SJCRH30 (cell line): ENCODE measurements around the gene SIX5. TPM values are rescaled to one million over a fixed set of nuclear protein-coding genes. Genes with fewer than 3 reads are reported as not detected.
A peak's percentile ranks its signal among the peaks of the same experiment; 100 is the strongest.
"Not testable (repeated sequence)": the region's sequence is repeated elsewhere in the genome, so short reads cannot be mapped to it uniquely, and the experiment has no call there.

Source experiments
- DNase-seq, 2 experiments: peaks; one replicate each; pipeline ENCODE4 v3.0.0-alpha.2; 2015 to 2020
- H3K27ac ChIP-seq: fragments of 250-450 bp; sonication (Bioruptor Pico); 2 replicates; pipeline ENCODE4 v1.5.1; 2020; ENCODE audit warnings: mild to moderate bottlenecking, moderate library complexity
- H3K27me3 ChIP-seq: fragments of 250-450 bp; sonication (Bioruptor Pico); 2 replicates; pipeline ENCODE4 v1.5.1; 2020; ENCODE audit warnings: mild to moderate bottlenecking, moderate library complexity
- H3K36me3 ChIP-seq: fragments of 250-450 bp; sonication (Bioruptor Pico); 2 replicates; pipeline ENCODE4 v1.5.1; 2020; ENCODE audit warnings: mild to moderate bottlenecking, moderate library complexity
- H3K4me1 ChIP-seq: fragments of 250-450 bp; sonication (Bioruptor Pico); 2 replicates; pipeline ENCODE4 v1.5.1; 2020; ENCODE audit warnings: mild to moderate bottlenecking, moderate library complexity
- H3K4me3 ChIP-seq: fragments of 250-450 bp; sonication (Bioruptor Pico); 2 replicates; pipeline ENCODE4 v1.5.1; 2020; ENCODE audit warnings: mild to moderate bottlenecking, moderate library complexity
- H3K9me3 ChIP-seq: fragments of 250-450 bp; sonication (Bioruptor Pico); replicated peaks from 2 replicates; pipeline ENCODE4 v1.5.1; 2020; ENCODE audit warnings: mild to moderate bottlenecking, moderate library complexity
- total RNA-seq: library from RNA; depleted of rRNA; stranded (reverse); fragments of >200 nt; shearing (Covaris generic); gene quantifications from 2 replicates; pipeline ENCODE4 v1.2.3, GENCODE V29; 2014; rRNA removed

SIX5 gene
- total RNA-seq, 1 experiment from 2014 or later: 6.0 TPM

GRCh38 chr19:45733160-45733810 is 35.8 kb downstream of the SIX5 start, which contains the start of gene MEIOSIN:
Gene MEIOSIN (plus strand): TSS chr19:45733439. CDS start chr19:45735377, 1,938 bp downstream.
- Histone ChIP-seq H3K27ac (no peak within 1 kb of the TSS), H3K27me3 (no peaks in the 10 kb centered on the region), H3K4me1 (no peaks in the 10 kb centered on the region), H3K36me3 (no peaks in the 10 kb centered on the region), H3K4me3 (no peak within 1 kb of the TSS), H3K9me3 (no peaks in the 10 kb centered on the region)
- no peak for DNase-seq

GRCh38 chr19:45730368-45731288 is 38.4 kb downstream of the SIX5 start, which contains the start of gene FBXO46:
Gene FBXO46 (minus strand): TSS chr19:45730896. CDS start chr19:45713495, 17,401 bp downstream.
- peak within 1 kb of the TSS; percentile 40 for H3K27ac ChIP-seq
- H3K9me3 ChIP-seq: no peaks in the 10 kb centered on the region
- H3K4me1 ChIP-seq: no peaks in the 10 kb centered on the region
- peak within 1 kb of the TSS; percentile 73 for H3K4me3 ChIP-seq
- peak; percentile 99 for DNase-seq
- H3K36me3 ChIP-seq: no peaks in the 10 kb centered on the region
- H3K27me3 ChIP-seq: no peaks in the 10 kb centered on the region

- H3K27ac ChIP-seq: peak overlapping the region; percentile 40
- H3K9me3 ChIP-seq: no peaks in the 10 kb centered on the region
- DNase-seq: no peak
These were observed 39.2 kb downstream of the SIX5 start for GRCh38 chr19:45729800-45730290.

GRCh38 chr19:45728683-45729082 is 40.4 kb downstream of the SIX5 start:
- H3K4me1 ChIP-seq, DNase-seq, H3K9me3 ChIP-seq: not testable (repeated sequence)

More at GRCh38 chr19:45729800-45730290, 39.2 kb downstream of the SIX5 start:
- Histone ChIP-seq H3K4me3 (peak overlapping the region; percentile 73), H3K36me3 (no peaks in the 10 kb centered on the region), H3K4me1 (no peaks in the 10 kb centered on the region), H3K27me3 (no peaks in the 10 kb centered on the region)

GRCh38 chr19:45720065-45720464 is 49.0 kb downstream of the SIX5 start:
- not testable (repeated sequence) for H3K4me3 ChIP-seq, H3K9me3 ChIP-seq, H3K27me3 ChIP-seq, H3K27ac ChIP-seq, H3K36me3 ChIP-seq, DNase-seq
- H3K4me1 ChIP-seq: peaks cover 16% of the 10 kb centered on the region

More at GRCh38 chr19:45728683-45729082, 40.4 kb downstream of the SIX5 start:
- not testable (repeated sequence) for H3K36me3 ChIP-seq, H3K4me3 ChIP-seq, H3K27me3 ChIP-seq, H3K27ac ChIP-seq

GRCh38 chr19:45717983-45718650 is 50.9 kb downstream of the SIX5 start:
- H3K27me3 ChIP-seq: no peaks in the 10 kb centered on the region
- H3K4me3 ChIP-seq: peak overlapping the region; percentile 65
- H3K9me3 ChIP-seq: no peaks in the 10 kb centered on the region
- no peaks in the 10 kb centered on the region; the same call in 1 of the 2 replicates for H3K36me3 ChIP-seq
- no peak for DNase-seq
- peak overlapping the region; percentile 7; the same call in 1 of the 2 replicates for H3K27ac ChIP-seq
- peaks cover 9% of the 10 kb centered on the region for H3K4me1 ChIP-seq

- peak overlapping the region; percentile 39; the same call in 1 of the 2 replicates for H3K27ac ChIP-seq
- H3K27me3 ChIP-seq: no peaks in the 10 kb centered on the region
- H3K4me3 ChIP-seq: peak overlapping the region; percentile 65
- H3K36me3 ChIP-seq: no peaks in the 10 kb centered on the region; the same call in 1 of the 2 replicates
- DNase-seq: peak; percentile 98 to 99
- H3K9me3 ChIP-seq: no peaks in the 10 kb centered on the region
- peaks cover 4% of the 10 kb centered on the region for H3K4me1 ChIP-seq
These were observed 51.7 kb downstream of the SIX5 start for GRCh38 chr19:45717131-45717982.

GRCh38 chr19:45716359-45717130 is 52.5 kb downstream of the SIX5 start:
- Histone ChIP-seq H3K4me1 (peaks cover 4% of the 10 kb centered on the region), H3K4me3 (peak overlapping the region; percentile 65), H3K27me3 (no peaks in the 10 kb centered on the region), H3K9me3 (no peaks in the 10 kb centered on the region), H3K36me3 (peaks cover 3% of the 10 kb centered on the region; the same call in 1 of the 2 replicates), H3K27ac (peak overlapping the region; percentile 39; the same call in 1 of the 2 replicates)
- DNase-seq: no peak

- H3K9me3 ChIP-seq: no peaks in the 10 kb centered on the region
- no peaks in the 10 kb centered on the region for H3K27me3 ChIP-seq
- no peak overlapping the region for H3K4me3 ChIP-seq
- H3K36me3 ChIP-seq: peaks cover 3% of the 10 kb centered on the region; the same call in 1 of the 2 replicates
- H3K27ac ChIP-seq: no peak overlapping the region
- H3K4me1 ChIP-seq: peaks cover 4% of the 10 kb centered on the region
- DNase-seq: no peak
These were observed 53.9 kb downstream of the SIX5 start for GRCh38 chr19:45715139-45715538.

Other genes starting within 250 kb of the SIX5 start
- gene OPA3, start 184.4 kb downstream of the SIX5 start, total RNA-seq: 8.6 and 9.9 TPM in 2 replicates
- gene GPR4, start 167.0 kb downstream of the SIX5 start, total RNA-seq: 0.14 and 0.18 TPM in 2 replicates
- gene EML2, start 129.9 kb downstream of the SIX5 start, total RNA-seq: 3.0 and 5.8 TPM in 2 replicates
- 0.12 and 0.38 TPM in 2 replicates for gene GIPR, start 101.0 kb downstream of the SIX5 start, total RNA-seq
- gene SNRPD2, start 77.3 kb downstream of the SIX5 start, total RNA-seq: 434 and 487 TPM in 2 replicates
- gene QPCTL, start 76.6 kb downstream of the SIX5 start, total RNA-seq: 9.8 and 10.6 TPM in 2 replicates
- 9.3 and 10.8 TPM in 2 replicates for gene FBXO46, start 38.4 kb downstream of the SIX5 start, total RNA-seq
- gene MEIOSIN, start 35.8 kb downstream of the SIX5 start, total RNA-seq: 0.08 TPM in 1 of 2 replicates, not detected in the other
- gene DMPK, start 13.2 kb upstream of the SIX5 start, total RNA-seq: 79.8 and 84.2 TPM in 2 replicates
- 43.5 and 52.9 TPM in 2 replicates for gene DMWD, start 23.6 kb upstream of the SIX5 start, total RNA-seq
- 0.22 TPM in 1 of 2 replicates, not detected in the other for gene RSPH6A, start 46.1 kb upstream of the SIX5 start, total RNA-seq
- gene SYMPK, start 93.9 kb upstream of the SIX5 start, total RNA-seq: 25.6 and 32.6 TPM in 2 replicates
- 0.45 and 0.53 TPM in 2 replicates for gene FOXA3, start 95.1 kb upstream of the SIX5 start, total RNA-seq
- gene IRF2BP1, start 116.9 kb upstream of the SIX5 start, total RNA-seq: 31.0 and 31.4 TPM in 2 replicates
- gene MYPOP, start 133.4 kb upstream of the SIX5 start, total RNA-seq: 1.8 and 2.5 TPM in 2 replicates
- gene NANOS2, start 145.5 kb upstream of the SIX5 start, total RNA-seq: not detected in 2 replicates
- 0.02 TPM in 1 of 2 replicates, not detected in the other for gene NOVA2, start 204.6 kb upstream of the SIX5 start, total RNA-seq
- 3.0 and 4.0 TPM in 2 replicates for gene CCDC61, start 226.2 kb upstream of the SIX5 start, total RNA-seq